Suprapubic skin (tissue), 4 donors: Measurements from ENCODE around the gene AP3B1.

Source experiments
- CTCF ChIP-seq, 2 donors: fragments of 200-600 bp in 1 of 2; fragments of 450-650 bp in 1 of 2; sonication (generic) in 1 of 2; IDR thresholded peaks; one replicate each; pipeline ENCODE4 v1.5.1; 2016 to 2019; ENCODE audit warnings: antibody characterized with exemption in 2 of 2, mild to moderate bottlenecking in 1 of 2, moderate library complexity in 1 of 2
- EP300 ChIP-seq: sonication (generic); formaldehyde crosslinking; IDR thresholded peaks from one replicate; pipeline ENCODE4 v1.6.1; 2017; ENCODE audit warnings: antibody characterized with exemption
- POLR2A ChIP-seq, 2 donors: fragments of 450-650 bp; IDR thresholded peaks; one replicate each; pipeline ENCODE4 v1.6.1; 2017; ENCODE audit warnings: antibody characterized with exemption in 2 of 2, mild to moderate bottlenecking in 2 of 2, moderate library complexity in 2 of 2
- POLR2AphosphoS5 ChIP-seq, 3 donors: sonication (generic); formaldehyde crosslinking; IDR thresholded peaks; one replicate each; pipeline ENCODE4 v1.6.1; 2017; ENCODE audit warnings: antibody characterized with exemption in 3 of 3

GRCh38 chr5:78000191-78000590 is 294.3 kb downstream of the AP3B1 start:
- TF ChIP-seq POLR2A (IDR thresholded peaks at IDR 0.05) (no peak), CTCF (IDR thresholded peaks at IDR 0.05) (no peak), EP300 (no peak), POLR2AphosphoS5 (IDR thresholded peaks at IDR 0.05) (no peak)
